Astrocyte of the spinal cord (primary cell): ENCODE results near the gene PKM.

Source experiments
- DNase-seq: peaks from one replicate; pipeline ENCODE4 v3.0.0; 2011; ENCODE audit warnings: low read depth, low spot score
- H3K4me3 ChIP-seq: 2 replicates; pipeline ENCODE4 v1.5.1; 2011; ENCODE audit warnings: low read depth, mild to moderate bottlenecking, low read length, moderate library complexity
- in situ Hi-C: cut with HindIII; loops from 2 replicates; pipeline ENCODE4 v1.10.0; 2017; ENCODE audit warnings: low sequenced_read_pairs
- TF ChIP-seq, protein P1 (sequence below): IDR thresholded peaks from 2 replicates; pipeline ENCODE4 v1.5.1; 2012; ENCODE audit warnings: low read depth, mild to moderate bottlenecking, low read length, inconsistent platforms

PKM gene

DNA sequence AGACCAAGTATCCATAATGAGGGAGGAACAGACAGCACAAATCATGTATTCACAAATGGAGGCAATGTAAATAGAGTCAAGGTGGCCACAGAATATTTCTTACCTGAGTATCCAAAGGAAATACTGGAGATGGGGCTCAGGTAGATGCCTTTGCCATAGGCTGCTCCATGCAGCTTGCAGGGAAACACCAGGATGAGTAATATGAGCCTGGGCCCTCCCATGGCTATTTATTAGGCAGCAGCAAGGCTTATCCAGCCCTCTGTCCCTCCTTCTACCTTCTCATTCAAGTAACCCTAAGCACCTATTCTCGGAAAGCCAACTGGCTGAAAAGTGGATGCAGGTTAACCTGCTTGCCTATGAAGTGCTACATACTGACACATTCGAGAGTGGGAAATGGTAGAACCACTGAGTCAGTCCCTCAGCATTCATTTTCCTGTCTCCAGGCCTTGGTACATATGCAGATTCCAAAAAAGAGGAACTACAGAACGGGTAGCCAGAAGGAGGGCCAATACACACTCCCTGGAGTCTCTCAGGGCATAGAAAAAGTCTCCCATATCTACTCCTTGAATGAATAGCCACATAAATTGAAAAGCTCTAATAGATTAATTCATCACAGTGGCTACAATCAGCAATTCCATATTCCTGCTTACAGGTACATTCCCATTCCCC, 18.3 kb upstream of the PKM start:
- in situ Hi-C loops, result no loop called here
- TF ChIP-seq, protein P1, sequence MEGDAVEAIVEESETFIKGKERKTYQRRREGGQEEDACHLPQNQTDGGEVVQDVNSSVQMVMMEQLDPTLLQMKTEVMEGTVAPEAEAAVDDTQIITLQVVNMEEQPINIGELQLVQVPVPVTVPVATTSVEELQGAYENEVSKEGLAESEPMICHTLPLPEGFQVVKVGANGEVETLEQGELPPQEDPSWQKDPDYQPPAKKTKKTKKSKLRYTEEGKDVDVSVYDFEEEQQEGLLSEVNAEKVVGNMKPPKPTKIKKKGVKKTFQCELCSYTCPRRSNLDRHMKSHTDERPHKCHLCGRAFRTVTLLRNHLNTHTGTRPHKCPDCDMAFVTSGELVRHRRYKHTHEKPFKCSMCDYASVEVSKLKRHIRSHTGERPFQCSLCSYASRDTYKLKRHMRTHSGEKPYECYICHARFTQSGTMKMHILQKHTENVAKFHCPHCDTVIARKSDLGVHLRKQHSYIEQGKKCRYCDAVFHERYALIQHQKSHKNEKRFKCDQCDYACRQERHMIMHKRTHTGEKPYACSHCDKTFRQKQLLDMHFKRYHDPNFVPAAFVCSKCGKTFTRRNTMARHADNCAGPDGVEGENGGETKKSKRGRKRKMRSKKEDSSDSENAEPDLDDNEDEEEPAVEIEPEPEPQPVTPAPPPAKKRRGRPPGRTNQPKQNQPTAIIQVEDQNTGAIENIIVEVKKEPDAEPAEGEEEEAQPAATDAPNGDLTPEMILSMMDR, result no peak
- H3K4me3 ChIP-seq, result no peak overlapping the region
- DNase-seq, result no peak

DNA sequence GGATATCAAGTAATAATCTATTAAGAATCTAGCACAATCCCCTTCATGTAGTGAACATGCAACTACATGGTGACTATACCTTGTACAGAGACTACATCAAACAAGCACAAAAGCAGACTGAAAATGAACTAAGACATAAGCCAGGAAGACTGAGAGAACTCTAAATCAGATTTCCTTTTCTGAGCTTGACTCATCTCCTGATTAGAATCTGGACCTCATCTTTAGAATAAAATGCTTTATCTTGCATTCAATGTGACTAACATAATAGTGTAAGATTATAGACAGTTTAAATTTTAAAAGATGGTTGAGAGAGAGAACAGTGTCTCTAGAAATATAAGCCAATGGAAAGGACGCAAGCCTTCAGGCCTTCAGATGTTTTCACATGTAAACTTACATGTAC, 17.5 kb upstream of the PKM start:
- H3K4me3 ChIP-seq, result no peak overlapping the region
- TF ChIP-seq, protein P1, result no peak
- in situ Hi-C loops, result no loop called here
- DNase-seq, result no peak

DNA sequence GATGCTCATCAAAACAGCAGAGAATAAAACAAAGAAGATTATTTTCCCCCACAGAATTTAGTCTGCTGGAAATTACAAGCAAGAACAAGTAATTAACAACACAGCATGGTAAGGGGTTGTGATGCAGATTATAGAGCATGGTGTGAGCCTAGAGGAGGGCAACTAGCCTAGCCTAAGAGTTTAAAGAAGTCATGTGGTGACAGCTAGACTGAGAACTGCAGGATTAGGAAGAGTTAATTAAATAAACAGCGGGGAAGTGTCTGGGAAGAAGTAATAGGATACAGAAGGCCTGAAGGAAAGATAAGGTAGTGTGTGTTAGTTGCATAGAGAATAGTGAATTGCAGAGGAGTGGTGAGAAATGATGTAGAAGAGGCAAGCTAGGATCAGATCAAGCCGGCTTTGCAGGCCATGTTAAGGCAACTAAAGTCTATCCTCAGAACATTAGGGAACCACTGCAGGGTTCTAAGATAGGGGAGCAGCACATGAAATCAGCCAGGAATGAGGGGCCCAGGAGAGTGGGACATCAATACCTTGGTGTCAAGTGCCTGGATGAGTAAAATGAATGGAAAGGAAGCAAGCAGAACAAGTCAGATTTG, 11.9 kb upstream of the PKM start:
- TF ChIP-seq, protein P1, result no peak
- no peak for DNase-seq
- in situ Hi-C loops, result no loop called here
- no peak overlapping the region for H3K4me3 ChIP-seq

DNA sequence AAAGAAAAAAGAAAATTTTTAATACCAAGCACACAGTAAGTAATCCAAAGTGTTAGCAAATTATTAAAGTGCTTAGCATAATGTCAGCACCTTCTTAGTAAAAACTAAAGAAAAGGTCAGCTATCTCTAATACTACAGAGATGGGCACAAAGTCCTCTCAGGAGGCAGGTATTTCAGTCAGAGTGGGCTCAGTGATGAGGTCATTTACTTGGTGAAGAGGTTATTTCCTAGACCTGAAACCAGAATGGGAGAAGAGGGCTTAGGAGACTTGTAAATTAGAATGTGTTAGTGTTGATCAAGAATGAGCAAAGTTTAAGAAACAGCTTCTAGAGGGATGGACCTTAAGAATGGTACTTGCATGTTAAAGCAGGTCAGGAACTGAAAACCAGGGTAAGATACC, 8.7 kb upstream of the PKM start:
- no peak overlapping the region for H3K4me3 ChIP-seq
- TF ChIP-seq, protein P1, result no peak
- no peak for DNase-seq
- in situ Hi-C loops, result no loop called here

DNA sequence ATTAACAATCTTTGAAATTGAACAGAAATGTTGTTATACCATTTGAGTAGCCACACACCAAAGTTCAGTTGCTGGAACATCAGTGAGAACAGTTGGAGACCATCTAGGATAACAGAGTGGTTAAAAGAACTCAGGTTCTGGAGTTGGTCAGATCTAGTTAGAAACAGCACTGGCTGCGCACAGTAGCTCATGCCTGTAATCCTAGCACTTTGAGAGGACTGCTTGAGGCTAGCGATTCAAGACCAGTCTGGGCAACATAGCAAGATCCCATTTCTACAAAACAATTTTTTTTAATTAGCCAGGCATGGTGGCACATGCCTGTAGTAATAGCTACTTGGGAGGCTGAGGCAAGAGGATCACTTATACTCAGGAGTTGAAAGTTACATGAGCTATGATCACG, 7.6 kb upstream of the PKM start:
- no peak overlapping the region for H3K4me3 ChIP-seq
- TF ChIP-seq, protein P1, result no peak
- no peak for DNase-seq
- in situ Hi-C loops, result no loop called here

DNA sequence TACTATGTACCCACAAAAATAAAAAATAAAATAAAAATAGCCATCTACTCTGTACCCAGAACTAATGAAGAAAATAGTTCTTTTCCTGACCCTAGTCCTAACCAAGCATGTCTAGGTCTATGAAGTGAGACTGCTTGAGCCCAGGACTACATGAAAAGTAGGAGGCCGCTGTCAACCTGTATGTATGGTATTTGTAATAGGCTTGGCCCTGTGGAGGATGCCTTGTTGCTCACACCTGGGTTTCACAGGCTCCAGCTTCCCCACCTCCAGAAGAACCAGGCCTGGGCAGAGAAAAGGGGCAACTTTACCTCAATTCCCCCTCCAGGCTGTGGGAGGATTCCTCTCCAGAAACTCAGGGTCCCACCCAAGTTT, 6.8 kb upstream of the PKM start:
- in situ Hi-C loops, result no loop called here
- no peak for DNase-seq
- H3K4me3 ChIP-seq, result no peak overlapping the region
- TF ChIP-seq, protein P1, result no peak
